Measurements from ENCODE around the gene LMNTD1. TPM values are rescaled to one million over a fixed set of nuclear protein-coding genes. Genes with fewer than 3 reads are reported as not detected.

The LMNTD1 gene
- total and polyA plus RNA-seq, 8 donors: 0.22 to 0.70 (median 0.46) TPM; not detected in 4

- H3K36me3 ChIP-seq: no peaks in the 10 kb centered on the region
- DNase-seq: no peak
- no peaks in the 10 kb centered on the region for H3K27me3 ChIP-seq
- H3K4me1 ChIP-seq: no peaks in the 10 kb centered on the region
- no peak for TF ChIP-seq CTCF (IDR thresholded peaks at IDR 0.05)
- ATAC-seq: no peak
- no peak overlapping the region for H3K27ac ChIP-seq
- no peaks in the 10 kb centered on the region for H3K9me3 ChIP-seq
- WGBS, 2 donors: 85 to 88% methylated on average over 2 of the region's 2 CpGs
- no peak overlapping the region for H3K4me3 ChIP-seq
- no peak for FAIRE-seq
- intact Hi-C loops (cut with DNase I): no loop called here
Measured at GRCh38 chr12:25578411-25579143, 25.5 kb upstream of the LMNTD1 start.

GRCh38 chr12:25574761-25575160, 21.7 kb upstream of the LMNTD1 start:
- Histone ChIP-seq H3K36me3 (no peaks in the 10 kb centered on the region), H3K4me3 (no peak overlapping the region), H3K4me1 (no peaks in the 10 kb centered on the region), H3K9me3 (no peaks in the 10 kb centered on the region), H3K27ac (no peak overlapping the region), H3K27me3 (no peaks in the 10 kb centered on the region)
- 41 to 50% methylated on average over 1 of the region's 1 CpG for WGBS, 2 donors
- DNase-seq (no peak), ATAC-seq (no peak), FAIRE-seq (no peak)
- TF ChIP-seq CTCF (IDR thresholded peaks at IDR 0.05): no peak
- intact Hi-C loops (cut with DNase I): no loop called here

DNA sequence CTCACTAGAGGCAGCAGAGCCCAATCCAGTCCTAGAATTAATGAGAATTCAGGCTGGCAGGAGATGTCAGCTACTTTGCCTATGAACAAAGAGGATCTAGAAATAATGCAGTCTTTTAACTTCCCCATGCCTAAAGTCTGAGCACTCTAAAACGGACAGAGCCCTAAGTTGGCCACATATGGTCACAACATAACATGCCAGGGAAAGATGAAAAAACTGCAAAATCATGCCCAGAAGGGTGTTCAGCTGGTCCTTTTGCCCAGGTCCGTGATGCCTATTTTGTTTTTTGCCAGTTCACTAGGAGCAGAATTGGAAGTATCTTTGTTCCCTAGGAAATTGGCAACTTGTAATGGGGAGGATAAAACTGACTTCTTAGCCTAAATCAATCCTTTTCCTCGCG, 20.3 kb upstream of the LMNTD1 start:
- Histone ChIP-seq H3K9me3 (no peaks in the 10 kb centered on the region), H3K27ac (no peak overlapping the region), H3K36me3 (no peaks in the 10 kb centered on the region), H3K27me3 (no peaks in the 10 kb centered on the region), H3K4me1 (no peaks in the 10 kb centered on the region), H3K4me3 (no peak overlapping the region)
- DNase-seq (no peak), ATAC-seq (no peak), FAIRE-seq (no peak)
- 62 to 71% methylated on average over 4 of the region's 4 CpGs for WGBS, 2 donors
- no peak for TF ChIP-seq CTCF (IDR thresholded peaks at IDR 0.05)
- intact Hi-C loops (cut with DNase I): no loop called here

GRCh38 chr12:25570418-25570817, 17.3 kb upstream of the LMNTD1 start:
- intact Hi-C loops (cut with DNase I): no loop called here
- Histone ChIP-seq H3K9me3 (no peaks in the 10 kb centered on the region), H3K4me3 (no peak overlapping the region), H3K27me3 (no peaks in the 10 kb centered on the region), H3K4me1 (no peaks in the 10 kb centered on the region), H3K36me3 (no peaks in the 10 kb centered on the region), H3K27ac (no peak overlapping the region)
- ATAC-seq (no peak), FAIRE-seq (no peak), DNase-seq (no peak)
- no peak for TF ChIP-seq CTCF (IDR thresholded peaks at IDR 0.05)
- WGBS, 2 donors: 9 to 17% methylated on average over 1 of the region's 1 CpG

DNA sequence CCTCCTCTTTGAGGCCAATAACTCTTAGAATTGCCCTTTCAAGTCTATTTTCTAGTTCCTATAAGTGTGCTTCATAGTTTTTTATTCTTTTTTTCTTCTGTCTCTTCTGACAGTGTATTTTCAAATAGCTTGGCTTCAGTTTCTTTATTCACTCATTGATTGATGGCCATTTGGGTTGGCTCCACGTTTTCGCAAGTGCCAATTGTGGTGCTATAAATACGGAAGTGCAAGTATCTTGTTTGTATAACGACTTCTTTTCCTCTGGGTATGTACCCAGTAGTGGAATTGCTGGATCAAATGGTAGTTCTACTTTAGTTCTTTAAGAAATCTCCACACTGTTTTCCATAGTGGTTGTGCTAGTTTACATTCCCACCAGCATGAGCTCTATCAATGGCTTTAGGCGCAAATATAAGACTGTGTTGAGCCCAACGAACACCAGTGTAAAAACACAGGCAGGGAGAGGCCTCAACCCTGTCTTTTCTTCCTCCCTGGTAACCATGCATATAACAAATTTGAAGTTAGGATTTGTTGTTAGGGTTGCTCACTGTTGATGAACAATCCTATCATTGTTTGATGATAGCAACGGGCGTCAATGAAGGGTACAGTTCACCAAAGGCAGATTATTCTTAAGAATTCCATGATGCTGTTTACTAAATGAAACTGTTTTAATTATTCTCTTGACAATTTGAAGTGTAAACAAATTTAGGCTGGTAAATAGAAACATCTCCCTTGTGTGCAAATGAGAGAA, 13.3 kb upstream of the LMNTD1 start:
- intact Hi-C loops (cut with DNase I): no loop called here
- 71 to 76% methylated on average over 8 of the region's 8 CpGs for WGBS, 2 donors
- no peak overlapping the region for H3K27ac ChIP-seq
- no peak overlapping the region for H3K4me3 ChIP-seq
- H3K9me3 ChIP-seq: no peaks in the 10 kb centered on the region
- H3K27me3 ChIP-seq: no peaks in the 10 kb centered on the region
- H3K36me3 ChIP-seq: no peaks in the 10 kb centered on the region
- FAIRE-seq: no peak
- no peak for DNase-seq
- no peak for TF ChIP-seq CTCF (IDR thresholded peaks at IDR 0.05)
- no peak for ATAC-seq
- H3K4me1 ChIP-seq: no peaks in the 10 kb centered on the region

Measured in pancreas (tissue), 10 donors.